A549 (cell line): ENCODE results near the gene SNX27. TPM values are rescaled to one million over a fixed set of nuclear protein-coding genes. Genes with fewer than 3 reads are reported as not detected.

ENCODE experiments used
- ATAC-seq, 2 experiments: fragments of 200-7000 bp in 1 of 2; fragments of >200 bp in 1 of 2; cut with Nextera tagmentation in 1 of 2; cut with Tn5 transposase in 1 of 2; 3 replicates each; pipeline versions ENCODE4 v1.8.0 to v1.9.1; 2018 to 2020; ENCODE audit warnings: mild to moderate bottlenecking in 1 of 2, moderate library complexity in 1 of 2
- CTCF ChIA-PET: fragments of 300-600 bp; sonication (Branson Sonifier 250); formaldehyde crosslinking; extraction: SDS; loops from one replicate; lab custom pipeline; 2021; ENCODE audit warnings: antibody characterized with exemption, inconsistent platforms; lab: Yijun Ruan, JAX
- POLR2A ChIA-PET: fragments of 350-600 bp; formaldehyde crosslinking; extraction: SDS; loops from one replicate; lab custom pipeline; 2021; ENCODE audit warnings: antibody characterized with exemption, inconsistent platforms; lab: Yijun Ruan, JAX
- DNase-seq, 2 experiments: peaks; one replicate each; pipeline versions ENCODE4 v3.0.0 to v3.0.0-alpha.2; 2011 to 2016; ENCODE audit warnings: low read depth in 1 of 2, low spot score in 1 of 2
- FAIRE-seq: peaks from 2 replicates; lab custom pipeline; 2011; peaks lifted over from hg19 to GRCh38; lab: Jason Lieb, UNC
- H3K27ac ChIP-seq, 2 experiments: fragments of >200 bp; sonication (Bioruptor Twin); formaldehyde crosslinking; 3 replicates each; pipeline ENCODE4 v1.5.1; 2016 to 2017
- H3K4me1 ChIP-seq: fragments of >200 bp; sonication (Bioruptor Twin); formaldehyde crosslinking; 3 replicates; pipeline ENCODE4 v1.6.1; 2016
- H3K4me2 ChIP-seq: fragments of >200 bp; sonication (Bioruptor Twin); formaldehyde crosslinking; 3 replicates; pipeline ENCODE4 v1.6.1; 2016
- H3K4me3 ChIP-seq: fragments of >200 bp; sonication (Bioruptor Twin); formaldehyde crosslinking; 3 replicates; pipeline ENCODE4 v1.5.1; 2016
- H3K9me3 ChIP-seq: fragments of >200 bp; sonication (Bioruptor Twin); formaldehyde crosslinking; 3 replicates; pipeline ENCODE4 v1.6.1; 2016
- BCL3 ChIP-seq: fragments of >200 bp; sonication (Bioruptor Twin); formaldehyde crosslinking; IDR thresholded peaks from 3 replicates; pipeline ENCODE4 v1.6.1; 2016
- BHLHE40 ChIP-seq: IDR thresholded peaks from 2 replicates; pipeline ENCODE4 v1.6.1; 2012; ENCODE audit warnings: low read depth, low read length, inconsistent platforms
- CHD4 ChIP-seq: fragments of 200-600 bp; sonication (generic); IDR thresholded peaks from 2 replicates; pipeline ENCODE4 v1.6.1; 2016; ENCODE audit warnings: antibody characterized with exemption, mild to moderate bottlenecking, borderline replicate concordance
- EHMT2 ChIP-seq: fragments of 200-600 bp; sonication (generic); IDR thresholded peaks from 2 replicates; pipeline ENCODE4 v1.6.1; 2016; ENCODE audit warnings: antibody characterized with exemption, low read depth, mild to moderate bottlenecking, moderate library complexity
- FOSL2 ChIP-seq, 2 experiments: fragments of 450-650 bp in 1 of 2; fragments of >200 bp in 1 of 2; sonication (Bioruptor Twin) in 1 of 2; formaldehyde crosslinking; IDR thresholded peaks; 2 replicates each; pipeline versions ENCODE4 v1.5.0 to v1.6.1; 2016 to 2020; ENCODE audit warnings: mild to moderate bottlenecking in 1 of 2, moderate library complexity in 1 of 2
- GATA3 ChIP-seq: IDR thresholded peaks from 2 replicates; pipeline ENCODE4 v1.6.1; 2012; ENCODE audit warnings: borderline replicate concordance
- HDAC2 ChIP-seq: fragments of 200-600 bp; sonication (generic); IDR thresholded peaks from 2 replicates; pipeline ENCODE4 v1.6.1; 2016
- JUN ChIP-seq, 2 experiments: fragments of >200 bp; sonication (Bioruptor Twin); formaldehyde crosslinking; IDR thresholded peaks; 2 replicates in 1 of 2; 3 replicates in 1 of 2; pipeline ENCODE4 v1.6.1; 2016 to 2017
- KDM5A ChIP-seq: fragments of 200-600 bp; sonication (generic); IDR thresholded peaks from 2 replicates; pipeline ENCODE4 v1.6.1; 2016; ENCODE audit warnings: antibody characterized with exemption, mild to moderate bottlenecking
- NFE2L2 ChIP-seq: fragments of 150-350 bp; conservative IDR thresholded peaks from 2 replicates; pipeline ENCODE4 v1.6.1; 2014; ENCODE audit warnings: low read length
- NPAS2 ChIP-seq: fragments of 250-450 bp; sonication (Bioruptor Pico); IDR thresholded peaks from 2 replicates; pipeline ENCODE4 v1.8.0; 2022; ENCODE audit warnings: mild to moderate bottlenecking, moderate library complexity, borderline replicate concordance
- POLR2A ChIP-seq: IDR thresholded peaks from 2 replicates; pipeline ENCODE4 v1.6.1; 2012; ENCODE audit warnings: mild to moderate bottlenecking, low read length
- RARB ChIP-seq: fragments of 250-450 bp; sonication (Bioruptor Pico); IDR thresholded peaks from 2 replicates; pipeline ENCODE4 v1.8.0; 2021; ENCODE audit warnings: mild to moderate bottlenecking, moderate library complexity
- REST ChIP-seq: fragments of 200-600 bp; sonication (generic); IDR thresholded peaks from 2 replicates; pipeline ENCODE4 v1.6.1; 2016; ENCODE audit warnings: antibody characterized with exemption, mild to moderate bottlenecking, moderate library complexity
- RFX5 ChIP-seq: fragments of 450-650 bp; IDR thresholded peaks from 2 replicates; pipeline ENCODE4 v1.7.1; 2014; ENCODE audit warnings: antibody characterized with exemption, mild to moderate bottlenecking, moderate library complexity
- SREBF2 ChIP-seq: fragments of 450-650 bp; IDR thresholded peaks from 2 replicates; pipeline ENCODE4 v1.6.1; 2014; ENCODE audit warnings: mild to moderate bottlenecking, moderate library complexity
- TFCP2L1 ChIP-seq: fragments of 250-450 bp; sonication (Bioruptor Pico); IDR thresholded peaks from 2 replicates; pipeline ENCODE4 v1.5.0; 2021; ENCODE audit warnings: mild to moderate bottlenecking
- ZC3H11A ChIP-seq: fragments of 450-650 bp; IDR thresholded peaks from 2 replicates; pipeline ENCODE4 v1.6.1; 2014; ENCODE audit warnings: antibody characterized with exemption, mild to moderate bottlenecking
- WGBS: methylation state at CpG from one replicate; pipeline ENCODE4 v1.1.6; 2017; ENCODE audit errors: missing lambda C conversion rate; 5-methylcytosine and 5-hydroxymethylcytosine counted together
- polyA plus RNA-seq, 4 experiments: library from polyadenylated mRNA; depleted of rRNA in 3 of 4; stranded (reverse); fragments of >200 nt; fragmentation: RNase III in 1 of 4; extraction: RNeasy Plus Mini Kit Qiagen cat#74134 plus additional on column Dnase treatment in 1 of 4; gene quantifications; 2 replicates in 3 of 4; 3 replicates in 1 of 4; pipeline ENCODE4 v1.2.3, GENCODE V29; 2011 to 2017
- TF ChIP-seq, protein P1 (sequence below): fragments of 450-650 bp; IDR thresholded peaks from 2 replicates; pipeline ENCODE4 v1.6.1; 2014; ENCODE audit warnings: antibody characterized with exemption
- TF ChIP-seq, protein P2 (sequence below): fragments of 150-350 bp; IDR thresholded peaks from 2 replicates; pipeline ENCODE4 v1.6.1; 2014; ENCODE audit warnings: low read depth, mild to moderate bottlenecking, low read length
- TF ChIP-seq, protein P3 (sequence below): fragments of 250-450 bp; sonication (Bioruptor Pico); IDR thresholded peaks from 2 replicates; pipeline ENCODE4 v1.5.0; 2020; ENCODE audit warnings: low read depth, mild to moderate bottlenecking, moderate library complexity

The SNX27 gene
- polyA plus RNA-seq, 2 of the 4 experiments (the other 2 are of a cell fraction) = 13.6 to 29.1 TPM

- no peaks in the 10 kb centered on the region for H3K9me3 ChIP-seq
- peaks cover 29% of the 10 kb centered on the region for H3K4me1 ChIP-seq
- WGBS = 35% methylated on average over 4 of the region's 4 CpGs
- H3K4me2 ChIP-seq = peak overlapping the region; percentile 70
- ChIA-PET POLR2A (interaction anchor here (0.6 to 1.5 kb wide), 4 partner anchors 13 to 141 kb away, joined by 3 to 5 read pairs (median 3); partner anchors contain the start of gene TUFT1), CTCF (interaction anchor here (0.8 to 3.3 kb wide), 5 partner anchors 55 to 170 kb away, joined by 3 to 9 read pairs (median 5); partner anchors contain the start of gene CGN)
- FAIRE-seq = peak; percentile 36
- TF ChIP-seq, protein P1, sequence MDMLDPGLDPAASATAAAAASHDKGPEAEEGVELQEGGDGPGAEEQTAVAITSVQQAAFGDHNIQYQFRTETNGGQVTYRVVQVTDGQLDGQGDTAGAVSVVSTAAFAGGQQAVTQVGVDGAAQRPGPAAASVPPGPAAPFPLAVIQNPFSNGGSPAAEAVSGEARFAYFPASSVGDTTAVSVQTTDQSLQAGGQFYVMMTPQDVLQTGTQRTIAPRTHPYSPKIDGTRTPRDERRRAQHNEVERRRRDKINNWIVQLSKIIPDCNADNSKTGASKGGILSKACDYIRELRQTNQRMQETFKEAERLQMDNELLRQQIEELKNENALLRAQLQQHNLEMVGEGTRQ = no peak
- TF ChIP-seq POLR2A = no peak
- no peak for TF ChIP-seq ZC3H11A
- no peak for TF ChIP-seq KDM5A
- TF ChIP-seq BHLHE40 = no peak
- TF ChIP-seq TFCP2L1 (CRISPR knock-in tag) = no peak
- no peak for TF ChIP-seq NPAS2 (CRISPR knock-in tag)
- TF ChIP-seq RARB = no peak
- no peak for TF ChIP-seq NFE2L2
- TF ChIP-seq, protein P2, sequence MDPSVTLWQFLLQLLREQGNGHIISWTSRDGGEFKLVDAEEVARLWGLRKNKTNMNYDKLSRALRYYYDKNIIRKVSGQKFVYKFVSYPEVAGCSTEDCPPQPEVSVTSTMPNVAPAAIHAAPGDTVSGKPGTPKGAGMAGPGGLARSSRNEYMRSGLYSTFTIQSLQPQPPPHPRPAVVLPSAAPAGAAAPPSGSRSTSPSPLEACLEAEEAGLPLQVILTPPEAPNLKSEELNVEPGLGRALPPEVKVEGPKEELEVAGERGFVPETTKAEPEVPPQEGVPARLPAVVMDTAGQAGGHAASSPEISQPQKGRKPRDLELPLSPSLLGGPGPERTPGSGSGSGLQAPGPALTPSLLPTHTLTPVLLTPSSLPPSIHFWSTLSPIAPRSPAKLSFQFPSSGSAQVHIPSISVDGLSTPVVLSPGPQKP = no peak
- TF ChIP-seq HDAC2 = no peak
- TF ChIP-seq CHD4 = no peak
- TF ChIP-seq SREBF2 = no peak
- TF ChIP-seq, protein P3, sequence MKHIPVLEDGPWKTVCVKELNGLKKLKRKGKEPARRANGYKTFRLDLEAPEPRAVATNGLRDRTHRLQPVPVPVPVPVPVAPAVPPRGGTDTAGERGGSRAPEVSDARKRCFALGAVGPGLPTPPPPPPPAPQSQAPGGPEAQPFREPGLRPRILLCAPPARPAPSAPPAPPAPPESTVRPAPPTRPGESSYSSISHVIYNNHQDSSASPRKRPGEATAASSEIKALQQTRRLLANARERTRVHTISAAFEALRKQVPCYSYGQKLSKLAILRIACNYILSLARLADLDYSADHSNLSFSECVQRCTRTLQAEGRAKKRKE = no peak
- peak overlapping the region; percentile 65 to 80 for H3K27ac ChIP-seq
- peak; percentile 26 to 33 for DNase-seq
- ATAC-seq = peak; percentile 66 to 80; a peak in 5 of 6 replicates
- no peak overlapping the region for H3K4me3 ChIP-seq
Measured at GRCh38 chr1:151680391-151680790, 68.5 kb downstream of the SNX27 start.

DNA sequence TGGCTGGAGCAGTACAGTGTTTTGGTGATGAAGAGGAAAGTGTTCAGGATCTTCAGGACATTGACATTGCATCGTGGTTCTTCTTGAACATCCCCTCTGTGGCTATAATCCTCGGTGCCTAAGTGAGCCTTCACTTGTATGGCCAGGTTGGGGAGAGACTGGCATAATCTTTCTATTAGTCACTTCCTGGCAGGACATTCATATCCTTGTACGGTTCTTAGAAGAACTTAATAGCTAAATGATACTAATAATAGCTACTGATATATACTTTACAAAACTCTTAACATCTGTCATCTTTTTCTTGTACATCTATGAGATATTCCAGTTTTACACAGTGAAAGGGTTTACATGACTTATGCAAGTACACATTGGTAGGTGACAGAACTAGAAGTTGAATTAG is 69.0 kb downstream of the SNX27 start:
- H3K27ac ChIP-seq = peak overlapping the region; percentile 65 to 80
- POLR2A ChIA-PET = interaction anchor here (0.9 to 1.5 kb wide), 3 partner anchors 12 to 141 kb away, joined by 3 to 5 read pairs (median 3); partner anchors contain the start of gene TUFT1

More for the DNA sequence above, 69.0 kb downstream of the SNX27 start:
- peak overlapping the region; percentile 70 for H3K4me2 ChIP-seq
- ATAC-seq (peak; percentile 98 to 99), DNase-seq (peak; percentile 83 to 84), FAIRE-seq (peak; percentile 63)
- under 1% methylated on average over 3 of the region's 3 CpGs for WGBS
- H3K4me1 ChIP-seq = peaks cover 29% of the 10 kb centered on the region
- CTCF ChIA-PET = interaction anchor here (0.8 to 3.3 kb wide), 5 partner anchors 27 to 170 kb away, joined by 3 to 9 read pairs (median 3); partner anchors contain the start of gene CGN
- H3K4me3 ChIP-seq = no peak overlapping the region
- H3K9me3 ChIP-seq = no peaks in the 10 kb centered on the region
- no peak for TF ChIP-seq REST
- no peak for TF ChIP-seq BCL3
- no peak for TF ChIP-seq JUN (IDR thresholded peaks at IDR 0.05)
- TF ChIP-seq EHMT2 = no peak
- no peak for TF ChIP-seq RFX5
- TF ChIP-seq, protein P3 = no peak
- no peak for TF ChIP-seq FOSL2 (IDR thresholded peaks at IDR 0.05)
- TF ChIP-seq FOSL2 (CRISPR knock-in tag; IDR thresholded peaks at IDR 0.05) = peak; percentile 56; the same call in 1 of the 2 replicates
- TF ChIP-seq TFCP2L1 (CRISPR knock-in tag) = no peak
- TF ChIP-seq GATA3 = no peak
